Naive thymus-derived CD4-positive, alpha-beta T cell (primary cell): ENCODE measurements around the gene ASTN1. TPM values are rescaled to one million over a fixed set of nuclear protein-coding genes. Genes with fewer than 3 reads are reported as not detected.

ENCODE experiments used
- ATAC-seq: fragments of 150-1000 bp; cut with Tn5 transposase; 2 replicates; pipeline ENCODE4 v1.10.0; 2021; ENCODE audit warnings: mild to moderate bottlenecking, moderate library complexity
- CTCF ChIA-PET: fragments of 350-600 bp; sonication (Branson Sonifier 250); formaldehyde crosslinking; loops from one replicate; lab custom pipeline; 2021; ENCODE audit warnings: antibody characterized with exemption; lab: Charles Lee
- POLR2A ChIA-PET: fragments of 350-600 bp; sonication (Branson Sonifier 250); formaldehyde crosslinking; loops from one replicate; lab custom pipeline; 2021; ENCODE audit warnings: antibody characterized with exemption, inconsistent platforms; lab: Charles Lee
- DNase-seq, 9 donors: peaks; one replicate each; pipeline versions ENCODE4 v3.0.0 to v3.0.0-alpha.2; 2020 to 2022; ENCODE audit warnings: mixed read lengths in 1 of 9
- H3K27ac ChIP-seq: one replicate; pipeline ENCODE4 v1.7.0; 2013; ENCODE audit warnings: mild to moderate bottlenecking, low read depth, low read length, moderate library complexity
- H3K27me3 ChIP-seq, 2 donors: one replicate each; pipeline ENCODE4 v1.7.0; 2013; ENCODE audit warnings: low read length in 2 of 2, mild to moderate bottlenecking in 2 of 2, moderate library complexity in 2 of 2; ENCODE audit not compliant: control insufficient read depth in 2 of 2, insufficient read depth in 2 of 2
- H3K36me3 ChIP-seq, 3 experiments: 1 replicate in 2 of 3; 2 replicates in 1 of 3; pipeline ENCODE4 v1.7.0; 2013; ENCODE audit warnings: low read length in 3 of 3, mild to moderate bottlenecking in 3 of 3, moderate library complexity in 1 of 3; ENCODE audit not compliant: insufficient read depth in 3 of 3, control insufficient read depth in 2 of 3
- H3K4me1 ChIP-seq, 2 donors: one replicate each; pipeline ENCODE4 v1.7.0; 2013; ENCODE audit warnings: low read length in 2 of 2, mild to moderate bottlenecking in 2 of 2, moderate library complexity in 1 of 2; ENCODE audit not compliant: control insufficient read depth in 2 of 2, insufficient read depth in 2 of 2
- H3K4me3 ChIP-seq: 2 replicates; pipeline ENCODE4 v1.7.0; 2013; ENCODE audit warnings: mild to moderate bottlenecking, low read length
- H3K9me3 ChIP-seq, 3 experiments: 1 replicate in 2 of 3; 2 replicates in 1 of 3; pipeline ENCODE4 v1.7.0; 2013; ENCODE audit warnings: low read length in 3 of 3; ENCODE audit not compliant: control insufficient read depth in 2 of 3
- H3K27ac Mint-ChIP-seq, 9 donors: one replicate each; pipeline ENCODE4 v1.8.0; 2020 to 2022; ENCODE audit warnings: mixed read lengths in 9 of 9, mild to moderate bottlenecking in 8 of 9, moderate library complexity in 5 of 9, inconsistent platforms in 2 of 9
- H3K27me3 Mint-ChIP-seq, 5 donors: one replicate each; pipeline ENCODE4 v1.8.0; 2021 to 2022; ENCODE audit warnings: mixed read lengths in 5 of 5, mild to moderate bottlenecking in 1 of 5
- H3K36me3 Mint-ChIP-seq, 5 donors: one replicate each; pipeline ENCODE4 v1.8.0; 2020 to 2022; ENCODE audit warnings: mixed read lengths in 5 of 5, mild to moderate bottlenecking in 3 of 5, inconsistent platforms in 1 of 5
- H3K4me1 Mint-ChIP-seq, 7 donors: one replicate each; pipeline ENCODE4 v1.8.0; 2020 to 2022; ENCODE audit warnings: mixed read lengths in 7 of 7, mild to moderate bottlenecking in 3 of 7, inconsistent platforms in 1 of 7
- H3K4me3 Mint-ChIP-seq, 10 donors: one replicate each; pipeline ENCODE4 v1.8.0; 2020 to 2022; ENCODE audit warnings: mild to moderate bottlenecking in 10 of 10, mixed read lengths in 10 of 10, moderate library complexity in 6 of 10, inconsistent platforms in 2 of 10
- H3K9me3 Mint-ChIP-seq, 11 donors: one replicate each; pipeline ENCODE4 v1.8.0; 2020 to 2022; ENCODE audit warnings: mixed read lengths in 11 of 11, mild to moderate bottlenecking in 4 of 11, inconsistent platforms in 1 of 11, moderate library complexity in 1 of 11
- intact Hi-C, 2 donors: fragments of 100-400 bp; cut with micrococcal nuclease; formaldehyde crosslinking; loops; one replicate each; pipeline ENCODE4 v1.15.1; 2023
- polyA plus RNA-seq, 2 donors: library from polyadenylated mRNA; unstranded; fragments of 300-500 nt; fragmentation: Illumina TruSeq; gene quantifications; one replicate each; pipeline ENCODE4 v1.2.3, GENCODE V29; 2021
- total RNA-seq, 6 experiments: library from RNA in 5 of 6; stranded (reverse) in 5 of 6; gene quantifications; 1 replicate in 5 of 6; 2 replicates in 1 of 6; pipeline ENCODE4 v1.2.3 and lab custom pipeline; 2021 to 2026

The ASTN1 gene
- total and polyA plus RNA-seq, 7 experiments from 2014 or later, result 0.07 TPM; not detected in 6

- intact Hi-C loops, result no loop called here
- no peak for ATAC-seq
- CTCF ChIA-PET, result no interaction called here
Measured at GRCh38 chr1:176949033-176949662, 215.4 kb downstream of the ASTN1 start.

GRCh38 chr1:176944606-176945005 lies 219.9 kb downstream of the ASTN1 start:
- ChIA-PET POLR2A (no interaction called here), CTCF (no interaction called here)
- Histone ChIP-seq H3K4me3 (no peak overlapping the region), H3K36me3 (no peaks in the 10 kb centered on the region), H3K27ac (no peak overlapping the region), H3K27me3 (no peaks in the 10 kb centered on the region), H3K4me1 (no peaks in the 10 kb centered on the region), H3K9me3 (no peaks in the 10 kb centered on the region)
- peaks cover 3 to 18% (median 10%) of the 10 kb centered on the region in 11 donors for H3K9me3 Mint-ChIP-seq
- no peaks in the 10 kb centered on the region for H3K36me3 Mint-ChIP-seq
- no peak overlapping the region for H3K4me3 Mint-ChIP-seq
- no peak overlapping the region for H3K27ac Mint-ChIP-seq
- intact Hi-C loops, result no loop called here
- ATAC-seq, result no peak
- H3K27me3 Mint-ChIP-seq, result peaks cover 0 to 7% (median 4%) of the 10 kb centered on the region in 5 donors
- no peak for DNase-seq
- no peaks in the 10 kb centered on the region for H3K4me1 Mint-ChIP-seq

More at GRCh38 chr1:176949033-176949662, 215.4 kb downstream of the ASTN1 start:
- Mint-ChIP-seq H3K9me3 (peaks cover 0 to 8% (median 4%) of the 10 kb centered on the region in 11 donors), H3K27ac (no peak overlapping the region), H3K4me3 (no peak overlapping the region), H3K36me3 (no peaks in the 10 kb centered on the region), H3K27me3 (peaks cover 0 to 8% (median 4%) of the 10 kb centered on the region in 5 donors), H3K4me1 (no peaks in the 10 kb centered on the region)
- peak in 1 of 9 donors; percentile 21 for DNase-seq
- Histone ChIP-seq H3K27ac (no peak overlapping the region), H3K9me3 (no peaks in the 10 kb centered on the region), H3K36me3 (no peaks in the 10 kb centered on the region), H3K27me3 (no peaks in the 10 kb centered on the region), H3K4me1 (no peaks in the 10 kb centered on the region), H3K4me3 (no peak overlapping the region)
- POLR2A ChIA-PET, result no interaction called here

- H3K4me3 Mint-ChIP-seq, result no peak overlapping the region
- no peak for ATAC-seq
- Histone ChIP-seq H3K4me3 (no peak overlapping the region), H3K9me3 (no peaks in the 10 kb centered on the region), H3K36me3 (no peaks in the 10 kb centered on the region), H3K4me1 (no peaks in the 10 kb centered on the region), H3K27ac (no peak overlapping the region), H3K27me3 (no peaks in the 10 kb centered on the region)
- intact Hi-C loops, result no loop called here
- ChIA-PET CTCF (no interaction called here), POLR2A (no interaction called here)
- peaks cover 3 to 24% (median 6%) of the 10 kb centered on the region in 11 donors for H3K9me3 Mint-ChIP-seq
- no peaks in the 10 kb centered on the region for H3K4me1 Mint-ChIP-seq
- peaks cover 0 to 4% (median 0%) of the 10 kb centered on the region in 5 donors for H3K27me3 Mint-ChIP-seq
- H3K27ac Mint-ChIP-seq, result no peak overlapping the region
- no peaks in the 10 kb centered on the region for H3K36me3 Mint-ChIP-seq
- no peak for DNase-seq
Measured at GRCh38 chr1:176943783-176944182, 220.7 kb downstream of the ASTN1 start.

- no peak for ATAC-seq
- no peaks in the 10 kb centered on the region for H3K36me3 Mint-ChIP-seq
- no peak for DNase-seq
- CTCF ChIA-PET, result no interaction called here
- Histone ChIP-seq H3K4me1 (no peaks in the 10 kb centered on the region), H3K36me3 (no peaks in the 10 kb centered on the region), H3K4me3 (no peak overlapping the region), H3K27ac (no peak overlapping the region), H3K27me3 (no peaks in the 10 kb centered on the region), H3K9me3 (no peaks in the 10 kb centered on the region)
- no peak overlapping the region for H3K27ac Mint-ChIP-seq
- no peak overlapping the region for H3K4me3 Mint-ChIP-seq
- POLR2A ChIA-PET, result no interaction called here
- H3K27me3 Mint-ChIP-seq, result peaks cover 0 to 4% (median 0%) of the 10 kb centered on the region in 5 donors
- intact Hi-C loops, result no loop called here
- no peaks in the 10 kb centered on the region for H3K4me1 Mint-ChIP-seq
- peaks cover 3 to 24% (median 6%) of the 10 kb centered on the region in 11 donors for H3K9me3 Mint-ChIP-seq
Measured at GRCh38 chr1:176942346-176942745, 222.2 kb downstream of the ASTN1 start.

- CTCF ChIA-PET, result no interaction called here
Measured at GRCh38 chr1:176939993-176940392, 224.5 kb downstream of the ASTN1 start.

GRCh38 chr1:176938375-176938774 lies 226.1 kb downstream of the ASTN1 start:
- Mint-ChIP-seq H3K27me3 (no peaks in the 10 kb centered on the region), H3K36me3 (no peaks in the 10 kb centered on the region), H3K9me3 (peaks cover 3 to 19% (median 10%) of the 10 kb centered on the region in 11 donors), H3K4me3 (no peak overlapping the region), H3K4me1 (no peaks in the 10 kb centered on the region), H3K27ac (no peak overlapping the region)
- CTCF ChIA-PET, result no interaction called here
- H3K9me3 ChIP-seq, result no peaks in the 10 kb centered on the region
- no peak overlapping the region for H3K27ac ChIP-seq
- POLR2A ChIA-PET, result no interaction called here
- no peaks in the 10 kb centered on the region for H3K27me3 ChIP-seq
- DNase-seq (no peak), ATAC-seq (no peak)
- H3K36me3 ChIP-seq, result no peaks in the 10 kb centered on the region
- H3K4me1 ChIP-seq, result no peaks in the 10 kb centered on the region
- no peak overlapping the region for H3K4me3 ChIP-seq
- intact Hi-C loops, result no loop called here

More at GRCh38 chr1:176939993-176940392, 224.5 kb downstream of the ASTN1 start:
- ATAC-seq, result no peak
- peaks cover 3 to 24% (median 10%) of the 10 kb centered on the region in 11 donors for H3K9me3 Mint-ChIP-seq
- Histone ChIP-seq H3K36me3 (no peaks in the 10 kb centered on the region), H3K4me1 (no peaks in the 10 kb centered on the region), H3K9me3 (no peaks in the 10 kb centered on the region), H3K4me3 (no peak overlapping the region), H3K27me3 (no peaks in the 10 kb centered on the region), H3K27ac (no peak overlapping the region)
- no peak overlapping the region for H3K4me3 Mint-ChIP-seq
- no peaks in the 10 kb centered on the region for H3K4me1 Mint-ChIP-seq
- intact Hi-C loops, result no loop called here
- no peak overlapping the region for H3K27ac Mint-ChIP-seq
- no peak for DNase-seq
- no peaks in the 10 kb centered on the region for H3K36me3 Mint-ChIP-seq
- no peaks in the 10 kb centered on the region for H3K27me3 Mint-ChIP-seq
- POLR2A ChIA-PET, result no interaction called here

GRCh38 chr1:176934370-176934769 lies 230.1 kb downstream of the ASTN1 start:
- no peaks in the 10 kb centered on the region for H3K27me3 ChIP-seq
- Mint-ChIP-seq H3K4me1 (no peaks in the 10 kb centered on the region), H3K27me3 (peaks cover 0 to 4% (median 0%) of the 10 kb centered on the region in 5 donors), H3K9me3 (peaks cover 0 to 13% (median 2%) of the 10 kb centered on the region in 11 donors), H3K36me3 (no peaks in the 10 kb centered on the region), H3K4me3 (no peak overlapping the region), H3K27ac (no peak overlapping the region)
- ChIA-PET POLR2A (no interaction called here), CTCF (interaction anchor here (0.7 kb wide), 1 partner anchor 10 kb away, joined by 3 read pairs; no protein-coding TSS in a partner anchor)
- H3K4me1 ChIP-seq, result no peaks in the 10 kb centered on the region
- no peak for DNase-seq
- H3K36me3 ChIP-seq, result no peaks in the 10 kb centered on the region
- no peaks in the 10 kb centered on the region for H3K9me3 ChIP-seq
- H3K27ac ChIP-seq, result no peak overlapping the region
- no peak overlapping the region for H3K4me3 ChIP-seq
- no peak for ATAC-seq
- intact Hi-C loops, result no loop called here
